K562 (cell line): ENCODE measurements around the gene PIN1. TPM values are rescaled to one million over a fixed set of nuclear protein-coding genes. Genes with fewer than 3 reads are reported as not detected.

ENCODE experiments used
- BRD9 ChIP-seq: fragments of 450-650 bp; IDR thresholded peaks from 2 replicates; pipeline ENCODE4 v1.6.1; 2018; ENCODE audit warnings: low read depth; ENCODE audit not compliant: partially characterized antibody
- CBFA2T2 ChIP-seq: fragments of 450-650 bp; conservative IDR thresholded peaks from 2 replicates; pipeline ENCODE4 v1.6.1; 2017; ENCODE audit warnings: mild to moderate bottlenecking
- ETS2 ChIP-seq: IDR thresholded peaks from 2 replicates; pipeline ENCODE4 v1.6.1; 2016; ENCODE audit warnings: borderline replicate concordance, missing genetic modification characterization, mild to moderate bottlenecking, moderate library complexity, missing compliant biosample characterization; ENCODE audit not compliant: poor library complexity, severe bottlenecking
- EZH2 ChIP-seq: IDR thresholded peaks from 2 replicates; pipeline ENCODE4 v1.6.1; 2012; ENCODE audit warnings: low read depth, mild to moderate bottlenecking, inconsistent platforms, low read length, borderline replicate concordance
- MTA3 ChIP-seq: fragments of 450-650 bp; formaldehyde crosslinking; IDR thresholded peaks from 2 replicates; pipeline ENCODE4 v1.6.1; 2017; ENCODE audit warnings: mild to moderate bottlenecking, borderline replicate concordance
- MYBL2 ChIP-seq, 2 experiments: fragments of 450-650 bp in 1 of 2; sonication (generic) in 1 of 2; formaldehyde crosslinking in 1 of 2; IDR thresholded peaks; 2 replicates each; pipeline versions ENCODE4 v1.6.1 to v1.8.1; 2017 to 2022; ENCODE audit warnings: borderline replicate concordance in 1 of 2, inconsistent platforms in 1 of 2, low read depth in 1 of 2, mild to moderate bottlenecking in 1 of 2, missing genetic modification reagents in 1 of 2, moderate library complexity in 1 of 2
- NR0B1 ChIP-seq: fragments of 450-650 bp; IDR thresholded peaks from one replicate; pipeline ENCODE4 v1.6.1; 2018; ENCODE audit warnings: mild to moderate bottlenecking, moderate library complexity; ENCODE audit not compliant: partially characterized antibody
- PHTF2 ChIP-seq: fragments of 250-450 bp; sonication (Bioruptor Pico); IDR thresholded peaks from 2 replicates; pipeline ENCODE4 v1.5.0; 2021; ENCODE audit warnings: mild to moderate bottlenecking
- POLR2AphosphoS5 ChIP-seq: IDR thresholded peaks from 2 replicates; pipeline ENCODE4 v1.6.1; 2011; ENCODE audit warnings: mild to moderate bottlenecking, low read depth, low read length, moderate library complexity; ENCODE audit not compliant: control insufficient read depth, insufficient read depth
- PURB ChIP-seq: sonication (generic); formaldehyde crosslinking; IDR thresholded peaks from 2 replicates; pipeline ENCODE4 v1.9.0; 2021; ENCODE audit warnings: low read depth, mild to moderate bottlenecking, missing genetic modification reagents
- TCF15 ChIP-seq: fragments of 250-450 bp; sonication (Bioruptor Pico); IDR thresholded peaks from 2 replicates; pipeline ENCODE4 v1.8.0; 2022; ENCODE audit warnings: moderate library complexity, mild to moderate bottlenecking, inconsistent platforms
- XRCC5 ChIP-seq: fragments of 200-400 bp; formaldehyde crosslinking; IDR thresholded peaks from 2 replicates; pipeline ENCODE4 v1.6.1; 2017; ENCODE audit warnings: low read depth, mild to moderate bottlenecking, low read length
- ZFP91 ChIP-seq: sonication (generic); formaldehyde crosslinking; IDR thresholded peaks from 2 replicates; pipeline ENCODE4 v1.8.0; 2022; ENCODE audit warnings: mild to moderate bottlenecking, missing genetic modification reagents
- ZKSCAN3 ChIP-seq: fragments of 250-450 bp; sonication (Bioruptor Pico); IDR thresholded peaks from 2 replicates; pipeline ENCODE4 v1.4.0; 2020
- ZNF398 ChIP-seq: fragments of 250-450 bp; sonication (Bioruptor Pico); IDR thresholded peaks from 2 replicates; pipeline ENCODE4 v1.8.0; 2021; ENCODE audit warnings: moderate library complexity, mild to moderate bottlenecking, inconsistent platforms
- ZNF586 ChIP-seq: fragments of 450-650 bp; formaldehyde crosslinking; conservative IDR thresholded peaks from 2 replicates; pipeline ENCODE4 v1.4.0; 2020; ENCODE audit warnings: mild to moderate bottlenecking, moderate library complexity
- ZNF695 ChIP-seq: fragments of 450-650 bp; formaldehyde crosslinking; IDR thresholded peaks from 2 replicates; pipeline ENCODE4 v1.4.0; 2020; ENCODE audit warnings: mild to moderate bottlenecking, moderate library complexity
- polyA plus RNA-seq, 8 experiments: library from polyadenylated mRNA; depleted of rRNA in 4 of 8; stranded (reverse) in 5 of 8; unstranded in 3 of 8; fragments of >200 nt; fragmentation: Nextera tagmentation in 2 of 8; fragmentation: Illumina TruSeq in 1 of 8; extraction: Ambion mirVana in 2 of 8; extraction: Trizol in 1 of 8; gene quantifications; 2 replicates each; pipeline versions ENCODE4 v1.2.1 to v1.2.3, GENCODE V29; 2011 to 2014; ENCODE audit warnings: inconsistent platforms in 1 of 8, missing spikeins in 1 of 8
- total RNA-seq, 7 experiments: library from RNA; depleted of rRNA in 6 of 7; stranded (reverse); fragments of >200 nt in 6 of 7; fragmentation: Illumina TruSeq in 2 of 7; extraction: Trizol in 2 of 7; gene quantifications; 2 replicates each; pipeline versions ENCODE4 v1.2.1 to v1.2.3, GENCODE V29; 2011 to 2021; ENCODE audit warnings: low replicate concordance in 1 of 7

Gene PIN1
- total and polyA plus RNA-seq, 9 of the 15 experiments (the other 6 are each of a cell fraction or from before 2014, with no cell fraction given), result 1.6 to 178 (median 42.5) TPM

- TF ChIP-seq NR0B1 (no peak), ZFP91 (CRISPR knock-in tag) (no peak), PURB (CRISPR knock-in tag) (no peak), ZNF398 (CRISPR knock-in tag) (no peak), ZNF695 (CRISPR knock-in tag) (no peak), XRCC5 (no peak), EZH2 (no peak), CBFA2T2 (no peak), ETS2 (no peak), PHTF2 (no peak), MYBL2 (IDR thresholded peaks at IDR 0.05; ENCODE audit: low read depth) (no peak), MYBL2 (CRISPR knock-in tag; IDR thresholded peaks at IDR 0.05; ENCODE audit: borderline replicate concordance) (no peak), TCF15 (CRISPR knock-in tag) (no peak), ZKSCAN3 (no peak), BRD9 (no peak), ZNF586 (CRISPR knock-in tag) (no peak), POLR2AphosphoS5 (no peak), MTA3 (0 out of 2 replicates have a peak, but pooled peaks have one; percentile 42)
Observed at GRCh38 chr19:9792206-9793070, 42.7 kb upstream of the PIN1 start (continued).
